IPS DF 19.7 (cell line): ENCODE measurements around the gene TMEM235.
"Not testable (repeated sequence)": the region's sequence is repeated elsewhere in the genome, so short reads cannot be mapped to it uniquely, and the experiment has no call there.

Experiments
- DNase-seq: peaks from one replicate; pipeline ENCODE4 v3.0.0-alpha.2; 2013; ENCODE audit warnings: low read depth, low spot score

Gene TMEM235

DNA sequence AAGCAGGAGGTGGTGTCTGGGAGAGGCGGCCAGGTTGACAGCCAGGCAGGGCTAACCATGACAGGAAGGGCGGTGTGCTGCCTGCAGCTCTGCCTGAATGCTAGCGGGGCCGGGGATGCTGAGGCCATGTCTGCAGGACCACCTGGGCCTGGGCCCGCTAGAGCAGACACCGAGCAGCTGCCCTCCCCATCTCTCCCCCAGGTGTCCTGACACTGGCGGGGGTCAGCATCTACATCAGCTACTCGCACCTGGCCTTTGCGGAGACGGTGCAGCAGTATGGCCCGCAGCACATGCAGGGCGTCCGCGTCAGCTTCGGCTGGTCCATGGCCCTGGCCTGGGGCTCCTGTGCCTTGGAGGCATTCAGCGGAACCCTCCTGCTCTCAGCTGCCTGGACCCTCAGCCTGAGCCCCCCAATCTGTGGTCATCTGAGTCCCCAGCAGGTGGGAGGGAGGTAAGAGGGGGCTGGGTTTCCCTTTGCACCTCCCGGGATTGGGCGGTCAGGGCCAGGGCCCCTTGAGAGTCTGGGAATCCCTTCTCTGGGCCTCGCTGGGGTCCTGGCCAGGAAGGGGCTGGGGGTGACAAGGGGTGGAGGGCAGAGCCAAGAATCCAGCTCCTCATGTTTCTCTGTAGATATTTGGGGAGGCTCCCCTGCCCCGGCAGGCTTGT, 7.5 kb downstream of the TMEM235 start:
- no peak for DNase-seq

DNA sequence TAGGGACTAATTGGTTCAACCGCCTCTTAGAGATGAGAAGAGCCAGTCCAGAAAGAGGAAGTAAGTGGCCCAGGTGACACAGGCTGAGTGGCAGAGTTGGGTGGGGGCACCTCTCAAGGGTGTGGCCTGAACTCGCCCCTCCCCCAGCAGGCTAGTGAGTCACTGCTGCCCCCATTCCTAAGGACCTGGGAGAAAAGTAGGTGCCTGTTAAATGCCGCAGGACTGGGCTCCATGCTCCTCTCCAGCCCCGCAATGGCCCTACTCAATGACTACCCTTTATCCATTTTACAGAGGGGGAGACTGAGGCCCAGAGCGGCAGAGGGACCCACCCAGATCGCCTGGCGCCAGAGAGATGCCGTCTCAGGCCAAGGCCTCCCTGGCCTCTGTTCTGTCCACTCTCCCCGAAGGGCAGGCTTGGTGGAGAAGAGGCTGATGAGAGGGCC, 8.1 kb downstream of the TMEM235 start:
- DNase-seq = no peak

DNA sequence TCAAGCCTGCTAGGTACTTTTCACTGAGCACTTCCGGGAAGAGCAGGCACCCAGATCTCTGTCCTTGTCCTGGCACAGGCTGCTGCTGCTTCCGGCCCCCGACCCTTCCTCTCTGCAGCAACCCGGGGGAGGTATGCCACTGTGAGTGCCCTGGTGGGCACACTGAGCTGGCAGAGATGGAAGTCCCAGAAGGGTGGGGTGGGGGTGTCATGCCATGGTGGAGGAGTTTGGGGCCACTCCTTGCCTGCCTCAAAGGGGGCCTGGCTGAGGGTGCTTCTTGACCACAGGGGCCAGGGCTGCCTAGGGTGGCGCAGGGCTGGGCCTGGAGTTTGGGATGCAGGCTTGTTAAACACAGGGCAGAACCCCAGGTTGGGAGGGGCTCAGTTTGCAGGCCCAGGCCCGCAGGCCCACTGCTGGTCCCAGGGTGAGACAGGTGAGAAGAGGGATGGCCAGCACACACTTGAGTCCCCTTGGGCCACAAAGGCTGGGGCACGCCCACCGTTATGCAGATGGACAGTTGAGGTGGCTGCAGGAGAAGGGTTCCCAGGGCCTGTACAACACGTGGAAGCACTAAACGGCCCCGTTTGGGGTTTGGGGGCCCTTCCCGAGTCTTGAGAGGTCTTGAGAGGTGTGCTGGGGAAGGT, 8.7 kb downstream of the TMEM235 start:
- no peak for DNase-seq

DNA sequence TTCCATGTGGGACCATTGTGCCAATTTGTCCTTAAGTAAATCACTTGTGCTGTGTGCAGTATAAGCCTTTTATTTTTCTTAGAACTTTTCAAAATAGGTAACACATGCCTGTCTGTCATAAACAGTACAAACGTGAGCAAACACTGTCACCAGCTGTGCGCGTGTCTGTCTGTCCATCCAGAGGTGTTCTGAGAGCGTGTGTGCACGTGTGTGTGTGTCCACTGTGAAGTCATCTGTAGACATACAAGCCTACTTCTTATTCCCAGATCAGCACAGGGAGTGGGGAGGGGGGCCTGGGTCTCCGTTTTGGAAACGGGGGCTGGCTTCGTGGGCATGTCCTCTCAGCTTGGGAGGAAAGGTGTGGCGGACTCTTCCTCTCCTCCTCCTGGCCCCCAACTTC, 9.4 kb downstream of the TMEM235 start:
- no peak for DNase-seq

DNA sequence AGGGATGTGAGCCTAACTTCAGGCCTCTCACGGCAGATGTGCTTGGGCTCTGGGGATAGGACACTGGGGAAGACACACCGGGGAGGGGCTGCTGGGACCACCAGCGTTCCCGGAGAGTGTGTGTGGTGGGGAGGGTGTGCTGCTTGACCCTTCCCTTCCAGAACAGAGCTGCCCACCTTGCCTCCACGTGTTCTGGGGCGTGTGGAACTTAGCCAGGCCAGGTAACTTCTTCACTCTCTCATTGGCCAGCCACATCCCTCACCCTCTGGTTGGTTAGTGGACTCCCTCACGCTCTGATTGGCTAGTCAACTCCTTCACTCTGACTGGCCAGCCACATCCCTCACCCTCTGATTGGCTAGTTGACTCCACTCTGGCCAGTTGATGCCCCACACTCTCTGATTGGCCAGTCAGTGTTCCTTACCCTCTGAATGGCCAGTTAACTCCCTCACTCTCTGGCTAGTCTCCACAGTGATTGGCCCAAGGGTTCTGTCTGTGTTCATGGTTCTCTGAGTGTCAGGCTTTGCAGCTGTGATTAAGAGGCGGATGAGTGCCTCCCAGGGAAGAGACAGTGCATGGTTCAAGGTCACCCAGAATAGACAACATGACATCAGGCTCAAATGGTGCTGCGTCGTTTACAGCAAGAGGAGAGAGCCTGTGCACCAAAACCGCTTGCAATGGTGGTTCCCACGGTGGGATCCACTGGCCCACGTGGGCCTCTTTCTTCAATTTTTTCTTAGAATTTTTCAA, 10.0 kb downstream of the TMEM235 start:
- peak; percentile 93 for DNase-seq

DNA sequence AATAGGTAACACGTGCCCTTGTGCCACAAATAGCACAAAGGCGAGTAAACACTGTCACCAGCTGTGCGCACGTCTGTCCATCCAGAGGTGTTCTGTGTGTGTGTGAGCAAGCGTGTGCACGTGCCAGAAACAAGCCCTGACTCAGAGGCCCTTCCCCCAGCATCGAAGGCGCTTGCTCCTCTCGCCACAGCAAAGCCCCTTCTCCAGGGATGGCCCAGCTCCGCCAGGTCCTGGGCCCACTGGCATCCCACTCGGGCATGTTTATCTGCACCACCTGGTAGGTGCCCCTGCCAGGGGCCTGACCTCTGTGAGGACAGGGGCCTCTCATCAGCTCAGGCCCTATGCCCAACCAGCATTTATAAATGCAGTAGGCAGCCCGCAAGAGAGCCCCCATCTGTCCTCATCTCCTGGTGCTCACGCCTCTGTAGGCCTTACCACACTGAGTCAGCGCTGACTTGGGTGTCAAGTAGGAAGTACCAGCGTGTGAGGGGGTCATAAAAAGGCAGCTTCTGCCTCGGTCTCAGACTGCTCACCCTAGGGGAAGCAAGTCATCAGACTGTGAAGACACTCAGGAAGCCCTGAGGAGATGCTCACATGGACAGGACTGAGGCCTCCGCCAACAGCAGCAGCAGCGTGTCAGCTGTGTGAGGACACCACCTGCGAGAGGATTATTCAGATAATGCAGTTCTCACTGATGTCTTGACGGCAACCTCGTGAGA, 10.8 kb downstream of the TMEM235 start:
- DNase-seq = no peak

DNA sequence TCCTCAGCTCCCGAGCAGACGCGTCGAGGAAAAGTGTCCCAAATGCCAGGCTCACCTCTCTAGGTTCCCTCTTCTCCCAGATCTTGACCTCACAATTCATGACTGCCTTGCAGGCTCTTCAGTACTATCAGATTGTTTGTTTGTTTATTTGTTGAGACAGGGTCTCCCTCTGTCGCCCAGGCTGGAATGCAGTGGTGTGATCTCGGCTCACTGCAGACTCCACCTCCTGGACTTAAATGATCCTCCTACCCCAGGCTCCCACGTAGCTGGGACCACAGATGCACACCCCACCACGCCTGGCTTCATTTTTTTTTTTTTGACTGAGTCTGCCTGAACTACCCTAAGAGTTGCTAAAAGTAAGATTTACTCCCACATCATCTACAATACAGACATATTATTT, 15.9 kb downstream of the TMEM235 start:
- DNase-seq = no peak

DNA sequence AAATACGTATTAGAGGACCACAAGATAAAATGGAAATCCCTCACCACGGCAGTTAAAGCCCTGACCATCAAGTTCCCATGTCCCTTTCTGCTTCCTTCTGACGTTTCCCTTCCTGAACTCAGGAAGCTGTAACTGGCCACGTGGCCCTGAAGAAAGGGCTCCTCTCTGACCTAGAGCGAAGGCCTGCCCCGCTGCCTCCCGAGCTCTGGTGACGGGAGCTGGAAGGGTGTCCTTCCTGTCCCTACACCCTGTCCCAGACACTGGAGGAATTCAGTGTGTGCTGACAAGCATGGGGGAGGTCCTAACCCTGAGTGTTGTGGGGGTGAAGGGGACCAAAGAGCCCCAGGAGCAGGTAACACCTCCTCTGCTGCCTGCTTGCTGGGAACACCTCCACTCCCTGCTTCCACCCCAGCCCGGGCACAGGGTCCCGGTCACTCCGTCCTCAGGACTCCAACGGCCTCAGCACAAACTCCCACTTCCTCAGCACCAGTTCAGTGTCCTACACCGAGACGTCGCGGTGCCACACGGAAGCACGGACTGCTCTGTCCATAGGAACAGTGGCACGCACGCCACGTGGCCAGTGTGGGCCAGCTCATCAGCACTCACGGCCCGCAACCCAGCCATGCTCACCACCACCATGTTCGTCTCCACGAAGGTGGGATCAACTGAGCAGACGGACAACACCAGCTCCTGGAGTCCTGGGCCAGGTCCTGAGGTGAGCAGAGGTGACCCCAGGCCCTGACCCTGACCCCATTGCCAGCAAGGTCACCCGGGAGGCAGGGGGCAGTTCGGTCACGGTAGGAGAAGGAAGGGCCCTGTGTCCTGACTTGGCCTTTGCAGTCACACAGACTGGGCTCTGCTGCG, 16.9 kb downstream of the TMEM235 start:
- DNase-seq = no peak

DNA sequence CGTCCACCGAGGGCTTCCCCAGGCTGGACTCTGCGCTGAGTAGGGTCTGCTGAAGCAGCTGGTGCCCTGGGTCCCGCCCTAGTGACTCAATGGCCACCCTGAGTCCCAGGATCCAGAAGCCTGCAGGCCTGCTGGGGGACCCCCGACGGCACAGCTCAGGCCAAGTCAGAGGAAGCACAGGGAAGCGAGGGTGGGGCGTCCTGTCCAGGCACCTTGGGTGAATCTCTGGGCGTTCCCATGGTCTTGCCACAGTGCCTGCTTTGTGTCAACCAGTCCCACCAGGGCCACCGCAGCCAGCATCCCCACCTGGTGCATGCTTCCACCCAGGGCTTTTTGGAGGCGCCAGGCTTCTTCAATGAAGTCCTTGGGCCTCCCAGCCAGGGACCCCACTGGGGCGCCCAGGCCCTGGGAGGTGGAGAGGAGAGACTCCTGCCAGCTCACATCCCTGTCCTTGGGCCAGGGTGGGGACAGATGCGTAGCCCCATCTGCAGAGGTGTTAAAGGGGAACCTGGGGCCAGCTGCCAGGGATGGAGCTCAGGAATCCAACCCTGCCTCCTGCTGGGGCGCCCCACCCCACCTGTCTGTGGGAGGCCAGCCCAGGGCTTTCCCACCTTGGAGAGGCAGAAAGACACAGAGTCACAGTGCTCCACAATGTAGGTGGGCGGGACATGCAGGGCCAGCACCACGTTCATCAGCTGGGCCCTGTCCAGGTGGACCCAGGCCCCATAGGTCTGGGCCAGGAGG, 17.8 kb downstream of the TMEM235 start:
- DNase-seq = no peak

DNA sequence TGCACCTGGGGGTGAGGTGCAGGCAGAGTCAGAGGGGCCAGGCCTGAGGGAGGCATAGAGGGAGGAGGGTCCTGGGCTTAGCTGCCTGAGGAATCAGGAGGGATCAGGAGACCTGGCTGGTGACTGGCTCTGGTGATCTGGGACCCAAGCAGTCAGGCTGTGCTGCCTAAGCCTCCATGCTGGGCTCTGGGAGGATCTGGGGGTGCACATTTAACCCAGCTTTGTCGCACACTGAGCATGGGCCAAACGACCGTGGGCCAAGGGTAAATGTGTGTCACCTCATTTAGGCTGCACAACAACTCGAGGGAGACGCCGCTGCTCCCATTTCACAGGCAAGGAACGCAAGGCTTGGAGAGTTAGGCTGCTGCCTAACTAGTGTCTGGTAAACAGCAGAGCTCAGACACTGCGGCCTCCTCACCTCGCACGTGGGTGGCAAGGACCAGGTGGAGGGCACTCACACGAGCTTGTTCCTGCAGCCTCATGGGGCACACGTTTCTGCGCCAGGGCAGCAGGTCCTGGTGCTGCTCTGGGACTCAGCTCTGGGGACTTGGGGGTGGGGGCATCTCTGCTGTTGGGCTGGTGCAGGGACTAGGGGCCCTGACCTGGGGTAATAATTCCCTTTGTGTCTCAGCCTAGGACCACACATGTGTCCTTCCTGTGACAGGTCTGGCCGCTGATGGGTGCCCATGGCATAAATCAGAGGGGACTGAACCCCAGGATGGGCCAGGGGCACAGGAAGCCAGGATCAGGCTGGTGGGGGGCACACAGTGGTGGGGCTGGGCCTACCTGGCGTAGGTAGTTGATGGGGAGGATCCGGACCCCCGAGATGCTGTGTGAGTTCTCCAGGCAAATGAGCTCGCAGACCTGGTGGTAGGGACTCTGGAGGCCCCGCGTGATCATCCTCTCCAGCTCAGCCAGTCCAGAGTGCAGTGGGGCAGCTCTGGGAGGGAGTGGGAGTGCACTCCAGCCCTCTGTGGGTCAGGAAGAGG, 18.7 kb downstream of the TMEM235 start:
- no peak for DNase-seq

DNA sequence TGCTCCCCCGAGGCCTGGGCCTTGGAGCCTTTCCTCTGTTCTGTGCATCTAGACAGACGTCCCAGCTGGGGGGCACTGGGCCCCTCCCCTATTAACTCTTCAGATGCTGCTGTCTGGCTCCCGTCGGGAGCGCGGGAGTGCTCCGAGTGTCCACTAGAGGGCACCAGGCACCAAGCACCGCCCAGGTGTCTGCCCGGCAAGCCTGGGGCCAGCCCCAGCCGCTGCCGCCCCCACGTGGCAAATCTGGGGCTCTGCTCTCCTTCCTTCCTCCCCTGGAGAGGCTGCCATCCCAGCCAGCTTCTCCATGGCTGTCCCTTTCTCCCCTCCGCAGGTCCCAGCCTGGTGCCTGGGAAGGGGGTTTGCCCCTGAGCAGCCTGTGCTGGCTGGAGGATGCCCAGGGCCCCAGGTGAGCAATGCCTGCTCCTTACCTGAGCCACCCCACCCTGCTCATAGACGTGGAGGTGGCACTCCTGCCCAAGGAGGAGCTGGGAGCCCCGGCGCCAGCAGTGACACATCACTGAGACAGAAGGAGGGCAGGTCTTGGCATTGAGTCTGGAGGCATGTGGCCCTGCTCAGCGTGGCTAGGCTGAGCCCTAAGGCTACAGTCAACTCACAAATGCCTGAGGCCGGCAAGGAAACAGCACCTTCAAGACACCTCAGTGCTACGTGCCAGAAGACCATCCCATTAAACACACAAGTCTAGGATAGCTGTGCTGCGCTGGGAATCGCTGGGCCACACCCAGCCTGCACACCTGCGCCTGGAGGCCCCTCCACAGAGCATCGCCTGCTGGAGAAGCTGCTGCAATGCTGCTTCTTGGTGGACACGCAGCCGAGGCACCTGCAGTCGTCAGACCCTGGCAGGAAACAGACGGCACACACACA, 19.7 kb downstream of the TMEM235 start:
- DNase-seq = peak; percentile 71

DNA sequence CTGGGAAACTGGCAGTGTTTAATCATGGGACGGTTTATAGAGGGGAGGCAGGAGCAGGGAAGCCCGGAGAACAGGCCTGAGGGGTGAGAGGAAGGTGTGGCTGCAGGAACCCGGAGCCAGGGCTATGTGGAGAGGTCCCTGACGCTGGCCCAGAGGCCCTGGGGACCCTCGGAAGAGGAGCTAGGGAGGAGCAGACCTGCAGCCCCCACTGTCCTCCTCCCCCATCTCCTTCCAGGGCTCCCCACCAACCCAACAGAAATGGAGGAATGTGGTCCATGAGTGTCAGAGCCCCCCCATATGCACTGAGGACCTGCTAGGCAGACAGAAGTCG, 20.3 kb downstream of the TMEM235 start:
- no peak for DNase-seq

DNA sequence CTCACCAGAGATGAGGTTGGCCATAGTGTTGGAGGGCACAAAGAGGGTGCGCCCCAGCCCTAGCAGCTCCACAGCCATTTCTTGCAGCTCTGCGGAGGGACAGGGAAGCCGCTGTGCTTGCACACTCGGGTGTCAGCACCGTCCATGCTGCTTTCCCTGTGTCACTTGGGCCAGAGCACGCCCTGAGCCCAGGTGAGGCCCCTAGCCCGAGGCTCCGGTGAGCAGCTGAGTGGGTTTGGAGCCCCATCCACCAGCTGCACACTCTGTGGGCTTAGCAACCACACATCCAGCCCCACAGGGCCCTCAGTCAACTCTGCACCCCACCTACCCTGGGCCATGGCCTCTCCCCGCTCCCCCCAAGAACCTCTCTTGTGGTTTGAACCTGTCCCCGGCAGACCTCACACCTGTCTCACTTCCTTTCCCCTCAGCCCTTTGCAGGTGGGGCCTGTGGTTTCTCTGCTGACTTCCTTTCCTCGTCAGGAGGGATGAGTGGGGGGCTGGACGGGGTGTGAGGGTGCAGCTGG, 20.7 kb downstream of the TMEM235 start:
- no peak for DNase-seq

DNA sequence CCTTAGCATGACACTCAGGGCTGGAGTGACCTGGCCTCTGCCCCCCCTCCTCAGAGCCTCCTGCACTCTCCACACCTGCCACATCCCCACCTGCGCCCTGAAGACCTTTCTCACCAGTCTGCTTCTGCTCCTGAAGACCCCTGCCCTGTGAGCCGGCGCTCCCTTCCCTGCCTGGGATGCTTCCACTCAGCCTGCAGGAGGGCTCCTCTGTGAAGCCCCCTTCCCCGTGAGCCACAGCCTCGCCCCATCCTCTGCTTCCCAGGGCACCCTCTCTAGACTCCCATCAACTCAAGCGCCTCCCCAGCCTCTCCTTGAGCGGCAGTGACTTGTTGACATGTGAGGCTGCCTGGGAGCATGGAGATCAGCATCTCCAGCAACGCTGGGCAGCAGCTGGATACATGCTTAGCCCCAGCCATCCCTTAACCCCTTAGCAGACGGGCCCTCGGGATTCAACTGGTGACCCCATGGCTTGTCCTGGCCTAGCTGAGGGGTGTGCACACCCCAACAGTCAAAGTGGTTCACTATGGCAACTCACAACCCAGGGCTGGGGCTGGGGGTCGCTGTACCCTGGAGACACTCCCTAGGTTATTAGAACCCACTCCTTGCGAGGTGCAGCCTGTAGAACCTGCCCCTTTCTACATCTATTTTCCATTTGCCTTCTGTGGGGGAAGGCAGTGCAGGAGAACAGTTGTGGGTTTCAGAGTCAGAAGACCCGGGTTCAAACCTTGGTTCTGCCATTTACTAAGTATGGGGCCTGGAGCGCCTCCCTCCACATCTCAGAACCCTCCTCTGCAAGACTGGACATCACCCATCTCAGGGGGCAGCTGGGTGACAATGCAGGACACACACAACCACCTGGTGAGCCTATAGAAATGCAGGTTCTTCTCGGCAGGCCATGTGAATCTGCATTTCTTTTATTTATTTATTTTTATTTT, 21.5 kb downstream of the TMEM235 start:
- no peak for DNase-seq

DNA sequence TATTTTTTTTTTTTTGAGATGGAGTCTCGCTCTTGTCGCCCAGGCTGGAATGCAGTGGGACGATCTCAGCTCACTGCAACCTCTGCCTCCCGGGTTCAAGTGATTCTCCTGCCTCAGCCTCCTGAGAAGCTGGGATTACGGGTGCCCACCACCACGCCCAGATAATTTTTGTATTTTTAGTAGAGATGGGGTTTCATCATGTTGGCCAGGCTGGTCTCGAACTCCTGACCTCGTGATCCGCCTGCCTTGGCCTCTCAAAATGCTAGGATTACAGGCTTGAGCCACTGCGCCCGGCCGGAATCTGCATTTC, 22.2 kb downstream of the TMEM235 start:
- DNase-seq = not testable (repeated sequence)

DNA sequence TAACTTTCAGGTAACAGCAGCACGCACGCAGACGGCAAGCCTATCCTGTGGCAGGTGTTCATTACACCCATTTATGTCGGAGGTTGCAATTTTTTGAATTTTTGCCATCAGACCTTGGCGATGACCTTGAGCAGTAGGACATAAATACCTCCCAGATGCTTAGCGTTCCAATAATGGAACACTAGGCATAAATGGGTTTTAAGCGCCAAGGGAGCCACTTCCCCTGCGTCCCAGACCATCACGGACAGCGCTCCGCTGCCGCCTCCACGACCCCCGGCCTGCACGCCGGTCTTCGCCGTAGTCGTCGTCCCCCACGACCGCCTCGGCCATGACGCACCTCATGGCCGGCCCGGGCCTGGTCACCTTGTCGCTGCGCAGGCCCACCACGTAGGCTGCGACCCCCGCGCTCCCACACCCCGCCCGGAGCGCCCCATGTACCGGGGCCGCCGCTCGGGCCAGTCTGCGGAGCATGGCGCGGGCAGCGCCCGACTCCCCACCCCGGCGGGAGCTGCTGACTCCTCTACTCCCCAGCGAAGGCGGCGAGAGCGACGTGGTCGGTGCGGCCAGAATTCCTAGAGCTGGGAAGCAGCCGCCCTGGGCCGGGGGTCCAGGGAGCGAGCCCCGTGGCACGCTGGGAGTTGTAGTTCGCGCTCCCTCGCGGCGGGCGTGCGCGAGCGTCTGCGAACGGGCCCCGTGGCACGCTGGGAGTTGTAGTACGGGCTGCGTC, 22.7 kb downstream of the TMEM235 start:
- DNase-seq = peak; percentile 80
